K562 (cell line): ENCODE measurements around the gene PARP15. TPM values are rescaled to one million over a fixed set of nuclear protein-coding genes. Genes with fewer than 3 reads are reported as not detected.

ENCODE experiments used
- ATAC-seq: fragments of 200-7000 bp; cut with Tn5 transposase; 3 replicates; pipeline ENCODE4 v1.9.1; 2020; ENCODE audit warnings: moderate library complexity
- BruUV-seq: library from RNA; stranded (reverse); fragments of 400-500 nt; replicated peaks from 2 replicates; lab custom pipeline; 2021; lab: Mats Ljungman, UMichigan
- CTCF ChIA-PET: fragments of 300-600 bp; formaldehyde crosslinking; extraction: SDS; loops from one replicate; lab custom pipeline; 2021; ENCODE audit warnings: low intra/inter-chr PET ratio; lab: Yijun Ruan, JAX
- POLR2A ChIA-PET: fragments of 300-600, 350-650 bp; sonication (Branson Sonifier 250); formaldehyde crosslinking; extraction: SDS; loops from one replicate; lab custom pipeline; 2021; ENCODE audit warnings: antibody characterized with exemption, inconsistent platforms; lab: Yijun Ruan, JAX
- DNase-seq, 4 experiments: peaks; one replicate each; pipeline versions ENCODE4 v3.0.0 to v3.0.0-alpha.2; 2011 to 2018; ENCODE audit warnings: low spot score in 3 of 4, mixed read lengths in 3 of 4; ENCODE audit errors: extremely low read depth in 1 of 4
- FAIRE-seq: peaks from 2 replicates; lab custom pipeline; 2011; peaks lifted over from hg19 to GRCh38; lab: Jason Lieb, UNC
- H2AFZ ChIP-seq: 2 replicates; pipeline ENCODE4 v1.6.0; 2011; ENCODE audit warnings: low read depth, low read length, control low read depth, inconsistent platforms
- H3K27ac ChIP-seq: fragments of 200-600 bp; 3 replicates; pipeline ENCODE4 v1.8.0; 2011; ENCODE audit warnings: low read depth, mild to moderate bottlenecking, control low read depth, inconsistent platforms, low read length, moderate library complexity, mixed read lengths; ENCODE audit errors: extremely low read depth
- H3K27me3 ChIP-seq, 2 experiments: fragments of 300-600 bp in 1 of 2; 2 replicates in 1 of 2; 3 replicates in 1 of 2; pipeline versions ENCODE4 v1.6.0 to v1.8.0; 2011; ENCODE audit warnings: inconsistent platforms in 2 of 2, low read length in 2 of 2, mild to moderate bottlenecking in 1 of 2, mixed read lengths in 1 of 2, moderate library complexity in 1 of 2; ENCODE audit not compliant: control insufficient read depth in 2 of 2, insufficient read depth in 2 of 2
- H3K36me3 ChIP-seq: fragments of 300-600 bp; 3 replicates; pipeline ENCODE4 v1.8.0; 2011; ENCODE audit warnings: mild to moderate bottlenecking, low read length, inconsistent platforms; ENCODE audit not compliant: control insufficient read depth, insufficient read depth
- H3K4me1 ChIP-seq, 2 experiments: fragments of 200-600 bp in 1 of 2; replicated peaks in 1 of 2; 2 replicates in 1 of 2; 3 replicates in 1 of 2; pipeline versions ENCODE4 v1.5.1 to v1.8.0; 2011; ENCODE audit warnings: inconsistent platforms in 2 of 2, low read length in 2 of 2, mild to moderate bottlenecking in 1 of 2, mixed read lengths in 1 of 2, moderate library complexity in 1 of 2; ENCODE audit not compliant: control insufficient read depth in 2 of 2, insufficient read depth in 2 of 2
- H3K4me2 ChIP-seq: 2 replicates; pipeline ENCODE4 v1.6.1; 2011; ENCODE audit warnings: low read length, control low read depth, inconsistent platforms, mixed read lengths; ENCODE audit not compliant: insufficient read depth
- H3K4me3 ChIP-seq: fragments of 200-600 bp; sonication (generic), shearing (Covaris generic); 2 replicates; pipeline ENCODE4 v1.5.1; 2016; ENCODE audit warnings: control low read depth, inconsistent platforms
- H3K79me2 ChIP-seq: fragments of 200-600 bp; 3 replicates; pipeline ENCODE4 v1.8.0; 2011; ENCODE audit warnings: low read length, inconsistent platforms; ENCODE audit not compliant: control insufficient read depth, insufficient read depth
- H3K9ac ChIP-seq, 2 experiments: 2 replicates each; pipeline versions ENCODE4 v1.6.0 to v1.6.1; 2011; ENCODE audit warnings: low read depth in 2 of 2, low read length in 2 of 2, control low read depth in 1 of 2, inconsistent platforms in 1 of 2, mild to moderate bottlenecking in 1 of 2, mixed read lengths in 1 of 2; ENCODE audit not compliant: insufficient read depth in 1 of 2
- H3K9me1 ChIP-seq: one replicate; pipeline ENCODE4 v1.6.0; 2011; ENCODE audit warnings: inconsistent platforms, mild to moderate bottlenecking, low read length, moderate library complexity; ENCODE audit not compliant: control insufficient read depth, insufficient read depth
- H3K9me3 ChIP-seq: replicated peaks from 2 replicates; pipeline ENCODE4 v1.5.1; 2011; ENCODE audit warnings: low read depth, low read length, inconsistent platforms; ENCODE audit not compliant: control insufficient read depth, insufficient read depth
- H4K20me1 ChIP-seq: replicated peaks from 2 replicates; pipeline ENCODE4 v1.6.1; 2011; ENCODE audit warnings: low read length, inconsistent platforms, mixed read lengths; ENCODE audit not compliant: control insufficient read depth, insufficient read depth
- FOXK1 ChIP-seq: sonication (generic); formaldehyde crosslinking; IDR thresholded peaks from 2 replicates; pipeline ENCODE4 v1.8.0; 2022; ENCODE audit warnings: missing genetic modification reagents, mild to moderate bottlenecking, borderline replicate concordance
- USF2 ChIP-seq: sonication (generic); formaldehyde crosslinking; IDR thresholded peaks from 2 replicates; pipeline ENCODE4 v1.5.0; 2020; ENCODE audit warnings: missing genetic modification reagents
- ZBTB2 ChIP-seq: fragments of 450-650 bp; IDR thresholded peaks from 2 replicates; pipeline ENCODE4 v1.6.1; 2016; ENCODE audit warnings: antibody characterized with exemption
- in situ Hi-C: fragments of 300-500 bp; cut with MboI; formaldehyde crosslinking; loops from 4 replicates; pipeline ENCODE4 v1.15.0; 2018; ENCODE audit warnings: inconsistent platforms, mixed read lengths
- intact Hi-C: fragments of 100-400 bp; cut with micrococcal nuclease; formaldehyde crosslinking; loops from 2 replicates; pipeline ENCODE4 v1.14.2; 2022
- polyA plus RNA-seq, 8 experiments: library from polyadenylated mRNA; depleted of rRNA in 4 of 8; stranded (reverse) in 5 of 8; unstranded in 3 of 8; fragments of >200 nt; fragmentation: Nextera tagmentation in 2 of 8; fragmentation: Illumina TruSeq in 1 of 8; extraction: Ambion mirVana in 2 of 8; extraction: Trizol in 1 of 8; gene quantifications; 2 replicates each; pipeline versions ENCODE4 v1.2.1 to v1.2.3, GENCODE V29; 2011 to 2014; ENCODE audit warnings: inconsistent platforms in 1 of 8, missing spikeins in 1 of 8
- total RNA-seq, 7 experiments: library from RNA; depleted of rRNA in 6 of 7; stranded (reverse); fragments of >200 nt in 6 of 7; fragmentation: Illumina TruSeq in 2 of 7; extraction: Trizol in 2 of 7; gene quantifications; 2 replicates each; pipeline versions ENCODE4 v1.2.1 to v1.2.3, GENCODE V29; 2011 to 2021; ENCODE audit warnings: low replicate concordance in 1 of 7
- TF ChIP-seq, protein P1 (sequence below), 2 experiments: fragments of 450-650 bp in 1 of 2; sonication (generic) in 1 of 2; formaldehyde crosslinking in 1 of 2; IDR thresholded peaks; 2 replicates each; pipeline versions ENCODE4 v1.7.1 to v1.9.0; 2016 to 2022; ENCODE audit warnings: inconsistent platforms in 1 of 2, mild to moderate bottlenecking in 1 of 2, missing genetic modification reagents in 1 of 2
- TF ChIP-seq, protein P2 (sequence below): fragments of 450-650 bp; IDR thresholded peaks from one replicate; pipeline ENCODE4 v1.6.1; 2018; ENCODE audit warnings: mild to moderate bottlenecking, moderate library complexity; ENCODE audit not compliant: partially characterized antibody

Gene PARP15
- total and polyA plus RNA-seq, 9 of the 15 experiments (the other 6 are each of a cell fraction or from before 2014, with no cell fraction given), result 0.05 to 0.40 (median 0.13) TPM

DNA sequence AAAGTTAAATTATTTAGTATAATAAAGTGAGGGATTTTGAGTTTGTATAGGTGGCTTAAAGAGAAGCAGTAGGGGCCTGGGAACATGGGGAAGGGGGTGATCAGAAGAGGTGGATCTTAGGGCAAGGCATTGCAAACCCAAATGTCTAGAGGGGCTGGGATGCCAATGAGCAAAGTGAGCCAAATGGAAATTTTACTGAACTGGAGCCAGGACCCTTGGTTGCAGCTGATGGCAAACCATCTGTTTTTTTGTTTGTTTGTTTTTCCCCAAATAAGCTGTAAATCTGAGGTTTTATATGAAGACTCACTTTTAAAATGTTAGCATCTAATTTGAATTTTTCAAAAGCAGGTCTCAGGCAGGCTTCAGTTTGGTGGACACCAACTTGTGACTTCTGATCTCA lies 88.4 kb downstream of the PARP15 start:
- FAIRE-seq (no peak), DNase-seq (no peak), ATAC-seq (no peak)
- Histone ChIP-seq H3K27me3 (no peaks in the 10 kb centered on the region), H3K4me3 (no peak overlapping the region), H2AFZ (no peak overlapping the region), H3K9me3 (no peaks in the 10 kb centered on the region; the same call in 1 of the 2 replicates), H3K9ac (no peak overlapping the region), H3K4me1 (no peaks in the 10 kb centered on the region; a peak in 1 of 5 replicates), H3K4me2 (no peak overlapping the region), H4K20me1 (no peaks in the 10 kb centered on the region), H3K79me2 (no peaks in the 10 kb centered on the region), H3K27ac (no peak overlapping the region), H3K36me3 (no peaks in the 10 kb centered on the region), H3K9me1 (no peaks in the 10 kb centered on the region)
- TF ChIP-seq, protein P1, sequence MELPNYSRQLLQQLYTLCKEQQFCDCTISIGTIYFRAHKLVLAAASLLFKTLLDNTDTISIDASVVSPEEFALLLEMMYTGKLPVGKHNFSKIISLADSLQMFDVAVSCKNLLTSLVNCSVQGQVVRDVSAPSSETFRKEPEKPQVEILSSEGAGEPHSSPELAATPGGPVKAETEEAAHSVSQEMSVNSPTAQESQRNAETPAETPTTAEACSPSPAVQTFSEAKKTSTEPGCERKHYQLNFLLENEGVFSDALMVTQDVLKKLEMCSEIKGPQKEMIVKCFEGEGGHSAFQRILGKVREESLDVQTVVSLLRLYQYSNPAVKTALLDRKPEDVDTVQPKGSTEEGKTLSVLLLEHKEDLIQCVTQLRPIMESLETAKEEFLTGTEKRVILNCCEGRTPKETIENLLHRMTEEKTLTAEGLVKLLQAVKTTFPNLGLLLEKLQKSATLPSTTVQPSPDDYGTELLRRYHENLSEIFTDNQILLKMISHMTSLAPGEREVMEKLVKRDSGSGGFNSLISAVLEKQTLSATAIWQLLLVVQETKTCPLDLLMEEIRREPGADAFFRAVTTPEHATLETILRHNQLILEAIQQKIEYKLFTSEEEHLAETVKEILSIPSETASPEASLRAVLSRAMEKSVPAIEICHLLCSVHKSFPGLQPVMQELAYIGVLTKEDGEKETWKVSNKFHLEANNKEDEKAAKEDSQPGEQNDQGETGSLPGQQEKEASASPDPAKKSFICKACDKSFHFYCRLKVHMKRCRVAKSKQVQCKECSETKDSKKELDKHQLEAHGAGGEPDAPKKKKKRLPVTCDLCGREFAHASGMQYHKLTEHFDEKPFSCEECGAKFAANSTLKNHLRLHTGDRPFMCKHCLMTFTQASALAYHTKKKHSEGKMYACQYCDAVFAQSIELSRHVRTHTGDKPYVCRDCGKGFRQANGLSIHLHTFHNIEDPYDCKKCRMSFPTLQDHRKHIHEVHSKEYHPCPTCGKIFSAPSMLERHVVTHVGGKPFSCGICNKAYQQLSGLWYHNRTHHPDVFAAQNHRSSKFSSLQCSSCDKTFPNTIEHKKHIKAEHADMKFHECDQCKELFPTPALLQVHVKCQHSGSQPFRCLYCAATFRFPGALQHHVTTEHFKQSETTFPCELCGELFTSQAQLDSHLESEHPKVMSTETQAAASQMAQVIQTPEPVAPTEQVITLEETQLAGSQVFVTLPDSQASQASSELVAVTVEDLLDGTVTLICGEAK (IDR thresholded peaks at IDR 0.05), result no peak
- TF ChIP-seq, protein P1 (CRISPR knock-in tag; IDR thresholded peaks at IDR 0.05), result no peak
- TF ChIP-seq, protein P2, sequence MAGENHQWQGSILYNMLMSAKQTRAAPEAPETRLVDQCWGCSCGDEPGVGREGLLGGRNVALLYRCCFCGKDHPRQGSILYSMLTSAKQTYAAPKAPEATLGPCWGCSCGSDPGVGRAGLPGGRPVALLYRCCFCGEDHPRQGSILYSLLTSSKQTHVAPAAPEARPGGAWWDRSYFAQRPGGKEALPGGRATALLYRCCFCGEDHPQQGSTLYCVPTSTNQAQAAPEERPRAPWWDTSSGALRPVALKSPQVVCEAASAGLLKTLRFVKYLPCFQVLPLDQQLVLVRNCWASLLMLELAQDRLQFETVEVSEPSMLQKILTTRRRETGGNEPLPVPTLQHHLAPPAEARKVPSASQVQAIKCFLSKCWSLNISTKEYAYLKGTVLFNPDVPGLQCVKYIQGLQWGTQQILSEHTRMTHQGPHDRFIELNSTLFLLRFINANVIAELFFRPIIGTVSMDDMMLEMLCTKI, result no peak
- TF ChIP-seq ZBTB2 (no peak), USF2 (CRISPR knock-in tag) (no peak), FOXK1 (CRISPR knock-in tag) (no peak)
- BruUV-seq, result no TSS peak
- intact Hi-C loops, result no loop called here
- in situ Hi-C loops, result no loop called here
- CTCF ChIA-PET, result no interaction called here
- POLR2A ChIA-PET, result interaction anchor here (0.6 kb wide), 1 partner anchor 336 kb away, joined by 3 read pairs; no protein-coding TSS in a partner anchor
